ENCODE data around the gene ADGRL3.

The ADGRL3 gene

DNA sequence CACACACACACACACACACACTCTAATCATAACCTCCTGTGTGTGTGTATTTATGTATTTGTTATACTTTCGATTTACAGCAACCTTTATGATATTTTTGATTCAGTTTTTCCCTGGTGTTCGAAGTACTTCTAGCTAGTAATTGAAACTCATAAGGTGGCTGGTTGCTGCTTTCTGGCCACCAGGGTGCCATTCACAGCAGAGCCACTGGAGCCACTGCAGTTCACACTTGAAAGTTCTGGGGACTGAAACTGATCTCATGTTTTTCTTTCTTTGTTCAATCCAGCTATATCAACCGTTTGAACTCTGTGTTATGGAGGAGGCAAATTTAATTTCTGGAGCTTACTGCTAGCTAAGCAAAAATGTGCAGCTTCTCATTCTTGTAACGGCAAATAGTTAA, 419.4 kb downstream of the ADGRL3 start:
- H3K4me2 ChIP-seq (ENCODE audit: insufficient read depth, low read length), result no peak overlapping the region
- no peaks in the 10 kb centered on the region for H3K36me3 ChIP-seq (ENCODE audit: insufficient read depth, low read length)
- no peaks in the 10 kb centered on the region for H4K20me1 ChIP-seq (ENCODE audit: insufficient read depth, low read length)
- H3K79me2 ChIP-seq (ENCODE audit: insufficient read depth, low read length), result no peaks in the 10 kb centered on the region
- H3K9ac ChIP-seq (ENCODE audit: low read depth, low read length), result no peak overlapping the region
- TF ChIP-seq EZH2 (IDR thresholded peaks at IDR 0.05; ENCODE audit: borderline replicate concordance, low read depth, low read length, severe bottlenecking), result no peak
- TF ChIP-seq, protein P1, sequence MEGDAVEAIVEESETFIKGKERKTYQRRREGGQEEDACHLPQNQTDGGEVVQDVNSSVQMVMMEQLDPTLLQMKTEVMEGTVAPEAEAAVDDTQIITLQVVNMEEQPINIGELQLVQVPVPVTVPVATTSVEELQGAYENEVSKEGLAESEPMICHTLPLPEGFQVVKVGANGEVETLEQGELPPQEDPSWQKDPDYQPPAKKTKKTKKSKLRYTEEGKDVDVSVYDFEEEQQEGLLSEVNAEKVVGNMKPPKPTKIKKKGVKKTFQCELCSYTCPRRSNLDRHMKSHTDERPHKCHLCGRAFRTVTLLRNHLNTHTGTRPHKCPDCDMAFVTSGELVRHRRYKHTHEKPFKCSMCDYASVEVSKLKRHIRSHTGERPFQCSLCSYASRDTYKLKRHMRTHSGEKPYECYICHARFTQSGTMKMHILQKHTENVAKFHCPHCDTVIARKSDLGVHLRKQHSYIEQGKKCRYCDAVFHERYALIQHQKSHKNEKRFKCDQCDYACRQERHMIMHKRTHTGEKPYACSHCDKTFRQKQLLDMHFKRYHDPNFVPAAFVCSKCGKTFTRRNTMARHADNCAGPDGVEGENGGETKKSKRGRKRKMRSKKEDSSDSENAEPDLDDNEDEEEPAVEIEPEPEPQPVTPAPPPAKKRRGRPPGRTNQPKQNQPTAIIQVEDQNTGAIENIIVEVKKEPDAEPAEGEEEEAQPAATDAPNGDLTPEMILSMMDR (IDR thresholded peaks at IDR 0.05; ENCODE audit: borderline replicate concordance, extremely low read depth, low read length, poor library complexity, severe bottlenecking), result no peak
- no peaks in the 10 kb centered on the region for H3K9me3 ChIP-seq (ENCODE audit: insufficient read depth, low read length, severe bottlenecking)
- H3K4me1 ChIP-seq (ENCODE audit: insufficient read depth, low read length), result no peaks in the 10 kb centered on the region
- no peak overlapping the region for H3K27ac ChIP-seq (ENCODE audit: low read length)
- no peak overlapping the region for H2AFZ ChIP-seq (ENCODE audit: low read depth, low read length)
- no peak for DNase-seq
- H3K4me3 ChIP-seq (ENCODE audit: low read depth in 1 of 2, low read length in 2 of 2), result no peak overlapping the region
- ATAC-seq (ENCODE audit: insufficient read depth, low read depth), result no peak
- no peaks in the 10 kb centered on the region for H3K27me3 ChIP-seq (ENCODE audit: insufficient read depth, low read length, poor library complexity)

- Histone ChIP-seq H3K79me2 (ENCODE audit: insufficient read depth, low read length) (no peaks in the 10 kb centered on the region), H3K4me1 (ENCODE audit: insufficient read depth, low read length) (no peaks in the 10 kb centered on the region), H3K27ac (ENCODE audit: low read length) (no peak overlapping the region), H3K27me3 (ENCODE audit: insufficient read depth, low read length, poor library complexity) (no peaks in the 10 kb centered on the region), H3K4me3 (ENCODE audit: low read depth in 1 of 2, low read length in 2 of 2) (no peak overlapping the region), H2AFZ (ENCODE audit: low read depth, low read length) (no peak overlapping the region), H3K9me3 (ENCODE audit: insufficient read depth, low read length, severe bottlenecking) (no peaks in the 10 kb centered on the region), H3K4me2 (ENCODE audit: insufficient read depth, low read length) (no peak overlapping the region), H3K36me3 (ENCODE audit: insufficient read depth, low read length) (no peaks in the 10 kb centered on the region), H3K9ac (ENCODE audit: low read depth, low read length) (no peak overlapping the region), H4K20me1 (ENCODE audit: insufficient read depth, low read length) (no peaks in the 10 kb centered on the region)
- TF ChIP-seq EZH2 (IDR thresholded peaks at IDR 0.05; ENCODE audit: borderline replicate concordance, low read depth, low read length, severe bottlenecking), result no peak
- TF ChIP-seq, protein P1 (IDR thresholded peaks at IDR 0.05; ENCODE audit: borderline replicate concordance, extremely low read depth, low read length, poor library complexity, severe bottlenecking), result no peak
- DNase-seq, result no peak
- ATAC-seq (ENCODE audit: insufficient read depth, low read depth), result no peak
Measured at GRCh38 chr4:61628282-61628681, 428.2 kb downstream of the ADGRL3 start.

DNA sequence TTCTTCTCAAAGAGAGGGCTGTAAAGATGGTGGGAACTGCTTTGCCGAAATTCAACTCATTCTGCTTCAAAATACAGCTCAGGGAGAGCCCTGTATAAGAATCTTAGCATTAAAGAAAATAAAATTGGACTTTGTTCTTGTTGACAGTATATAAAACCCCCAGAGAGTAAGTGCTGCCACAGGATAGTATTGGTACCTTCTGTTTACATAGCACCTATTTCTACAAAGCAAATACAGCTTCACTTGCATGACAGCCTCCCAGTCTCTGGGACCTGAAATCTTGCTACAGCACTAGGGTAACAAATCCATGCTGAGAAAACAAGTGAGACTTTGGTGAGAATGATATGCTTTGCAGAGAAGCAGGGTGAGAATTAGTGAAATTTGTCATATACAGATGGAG, 428.6 kb downstream of the ADGRL3 start:
- no peak for DNase-seq
- Histone ChIP-seq H3K4me1 (ENCODE audit: insufficient read depth, low read length) (no peaks in the 10 kb centered on the region), H2AFZ (ENCODE audit: low read depth, low read length) (no peak overlapping the region), H3K4me2 (ENCODE audit: insufficient read depth, low read length) (no peak overlapping the region), H3K4me3 (ENCODE audit: low read depth in 1 of 2, low read length in 2 of 2) (no peak overlapping the region), H3K27me3 (ENCODE audit: insufficient read depth, low read length, poor library complexity) (no peaks in the 10 kb centered on the region), H3K9ac (ENCODE audit: low read depth, low read length) (no peak overlapping the region), H3K36me3 (ENCODE audit: insufficient read depth, low read length) (no peaks in the 10 kb centered on the region), H3K27ac (ENCODE audit: low read length) (no peak overlapping the region), H3K9me3 (ENCODE audit: insufficient read depth, low read length, severe bottlenecking) (no peaks in the 10 kb centered on the region), H4K20me1 (ENCODE audit: insufficient read depth, low read length) (no peaks in the 10 kb centered on the region), H3K79me2 (ENCODE audit: insufficient read depth, low read length) (no peaks in the 10 kb centered on the region)
- ATAC-seq (ENCODE audit: insufficient read depth, low read depth), result no peak
- no peak for TF ChIP-seq EZH2 (IDR thresholded peaks at IDR 0.05; ENCODE audit: borderline replicate concordance, low read depth, low read length, severe bottlenecking)

DNA sequence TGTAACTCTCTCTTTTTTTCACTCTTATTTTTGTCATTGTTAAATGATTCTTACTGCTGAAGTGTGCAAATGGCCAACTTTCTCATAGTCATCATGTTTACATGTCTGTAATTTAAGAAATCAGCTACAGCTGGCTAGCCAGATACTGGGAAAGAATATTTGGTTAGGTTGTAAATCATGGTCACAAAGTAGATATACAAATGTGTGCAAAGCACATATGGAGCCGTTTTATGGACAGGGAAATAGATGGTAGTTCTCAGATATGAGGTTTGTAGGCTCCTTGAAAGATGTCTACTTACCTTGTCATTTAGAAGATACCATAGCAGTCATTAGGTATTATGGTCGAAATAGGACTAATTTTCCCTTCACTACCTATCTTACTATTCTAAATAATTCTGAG, 430.4 kb downstream of the ADGRL3 start:
- H2AFZ ChIP-seq (ENCODE audit: low read depth, low read length), result no peak overlapping the region
- H3K4me2 ChIP-seq (ENCODE audit: insufficient read depth, low read length), result no peak overlapping the region
- no peaks in the 10 kb centered on the region for H3K27me3 ChIP-seq (ENCODE audit: insufficient read depth, low read length, poor library complexity)
- H3K9me3 ChIP-seq (ENCODE audit: insufficient read depth, low read length, severe bottlenecking), result no peaks in the 10 kb centered on the region
- no peaks in the 10 kb centered on the region for H3K79me2 ChIP-seq (ENCODE audit: insufficient read depth, low read length)
- no peaks in the 10 kb centered on the region for H3K36me3 ChIP-seq (ENCODE audit: insufficient read depth, low read length)
- DNase-seq (no peak), ATAC-seq (ENCODE audit: insufficient read depth, low read depth) (no peak)
- H3K4me3 ChIP-seq (ENCODE audit: low read depth in 1 of 2, low read length in 2 of 2), result no peak overlapping the region
- no peaks in the 10 kb centered on the region for H3K4me1 ChIP-seq (ENCODE audit: insufficient read depth, low read length)
- H4K20me1 ChIP-seq (ENCODE audit: insufficient read depth, low read length), result no peaks in the 10 kb centered on the region
- H3K9ac ChIP-seq (ENCODE audit: low read depth, low read length), result no peak overlapping the region
- TF ChIP-seq, protein P1 (IDR thresholded peaks at IDR 0.05; ENCODE audit: borderline replicate concordance, extremely low read depth, low read length, poor library complexity, severe bottlenecking), result no peak
- no peak for TF ChIP-seq EZH2 (IDR thresholded peaks at IDR 0.05; ENCODE audit: borderline replicate concordance, low read depth, low read length, severe bottlenecking)
- no peak overlapping the region for H3K27ac ChIP-seq (ENCODE audit: low read length)
